ENCODE results near the gene KLHL36. TPM values are rescaled to one million over a fixed set of nuclear protein-coding genes. Genes with fewer than 3 reads are reported as not detected.

The KLHL36 gene
- polyA plus RNA-seq (ENCODE audit: insufficient read length in 3 of 3): 10 to 100 TPM; 24.0 to 26.9 (median 25.5) TPM

DNA sequence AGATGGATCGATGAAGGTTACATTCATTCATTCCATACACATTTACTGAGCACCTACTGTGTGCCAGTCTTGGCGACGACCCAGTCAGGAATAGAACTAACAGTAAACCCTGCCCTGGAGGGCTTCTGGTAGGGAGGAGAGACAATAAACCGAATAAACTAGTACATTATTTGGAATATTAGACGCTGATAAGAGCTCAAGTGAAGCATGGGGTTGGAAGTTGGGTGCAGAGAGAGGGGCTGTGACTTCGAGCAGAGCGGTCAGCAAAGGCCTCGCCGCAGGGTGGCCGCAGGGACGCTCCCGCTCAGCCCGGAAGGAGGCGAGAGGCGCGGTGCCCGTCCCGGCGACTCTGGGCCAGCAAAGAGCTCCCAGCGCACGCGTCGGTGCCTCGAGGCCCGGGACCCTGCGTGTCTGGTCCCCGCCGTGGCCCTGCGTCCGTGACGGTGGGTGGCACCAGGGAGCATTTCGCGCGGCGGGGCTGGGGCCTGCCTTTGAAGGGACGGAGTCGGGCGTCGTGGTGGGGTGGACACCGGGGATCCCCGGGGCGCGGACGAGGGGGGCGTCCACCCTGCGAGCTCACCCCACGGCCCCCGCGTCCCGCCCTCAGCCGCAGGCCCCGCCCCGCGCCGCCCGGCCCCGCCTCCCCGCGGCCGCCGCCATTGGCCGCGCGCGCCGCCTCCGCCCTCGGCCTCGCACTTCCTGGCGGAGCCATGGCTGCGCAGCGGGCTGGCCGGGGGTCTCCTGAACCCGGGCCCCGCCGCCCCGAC is at the start of gene KLHL36:
KLHL36 (plus strand) TSS at position 684 of the 767 bp plus-strand sequence. CDS start 2,357 bp downstream, outside the sequence.
- no peak for DNase-seq (ENCODE audit: low read depth in 3 of 3, low spot score in 2 of 3)

DNA sequence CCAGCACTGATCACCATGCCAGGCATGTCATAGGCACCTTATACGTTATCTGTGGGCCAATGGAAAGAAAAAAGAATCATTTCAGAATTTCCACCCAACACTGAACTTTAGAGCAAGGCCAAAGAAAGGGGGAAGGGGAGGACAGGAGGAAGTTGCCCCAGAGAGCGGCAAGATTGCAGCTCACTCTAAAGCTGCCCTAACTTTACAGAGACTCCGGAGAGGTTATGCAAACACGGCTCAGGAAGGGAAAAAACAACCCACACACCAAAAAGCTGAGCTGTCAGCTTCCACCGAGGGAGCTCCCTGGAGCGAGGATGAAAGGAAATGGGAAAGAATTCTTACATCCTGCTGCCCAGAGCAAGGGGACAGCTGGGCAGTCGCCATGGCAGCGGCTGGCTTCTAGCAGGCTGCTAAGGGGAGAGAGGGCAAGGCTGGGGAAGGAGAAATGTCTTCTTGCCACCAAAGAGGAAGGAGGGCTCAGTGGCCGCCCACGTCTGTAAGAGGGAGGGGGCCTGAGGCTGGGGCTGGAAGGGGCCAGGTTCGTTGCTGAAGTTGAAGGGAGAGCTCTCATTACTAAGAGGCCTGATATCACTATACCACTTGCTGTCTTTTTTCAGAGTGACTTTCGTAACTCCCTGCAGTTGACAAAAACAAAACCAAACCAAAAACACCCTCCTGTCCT is 48.6 kb upstream of the KLHL36 start:
- no peak for DNase-seq (ENCODE audit: low read depth in 3 of 3, low spot score in 2 of 3)

DNA sequence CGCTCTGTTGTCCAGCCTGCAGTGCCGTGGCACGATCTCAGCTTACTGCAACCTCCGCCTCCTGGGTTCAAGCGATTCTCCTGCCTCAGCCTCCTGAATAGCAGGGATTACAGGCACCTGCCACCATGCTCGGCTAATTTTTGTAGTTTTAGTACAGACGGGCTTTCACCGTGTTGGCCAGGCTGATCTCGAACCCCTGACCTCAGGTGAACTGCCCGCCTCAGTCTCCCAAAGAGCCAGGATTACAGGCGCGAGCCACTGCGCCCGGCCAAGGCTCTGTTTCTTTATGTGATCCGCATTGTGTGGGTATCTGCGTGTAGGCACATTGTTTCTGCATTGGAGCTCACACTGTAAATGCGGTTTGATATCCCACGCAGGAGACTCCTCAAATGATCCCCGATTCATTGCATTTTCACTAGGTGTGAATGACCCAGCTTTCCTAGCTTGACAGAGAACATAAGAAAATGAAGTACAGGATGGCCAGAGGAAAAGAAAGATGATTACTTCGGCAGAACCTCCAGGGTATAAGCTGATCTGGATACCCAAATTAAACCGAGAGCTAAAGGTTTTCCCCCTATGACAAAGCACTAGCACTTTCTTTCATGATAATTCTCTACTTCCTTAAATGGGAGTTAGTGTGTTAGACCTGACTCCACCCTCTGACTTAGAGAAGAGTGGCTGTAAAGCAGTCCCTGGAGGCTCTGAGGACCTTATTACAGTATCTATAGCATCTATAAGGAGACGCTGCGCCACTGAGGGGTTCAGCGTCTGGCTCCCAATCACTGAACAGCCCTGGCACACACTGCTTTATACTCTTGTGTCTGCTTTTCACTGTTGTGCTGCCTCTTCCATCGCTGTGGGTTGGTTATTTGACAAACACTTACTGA is 47.7 kb upstream of the KLHL36 start:
- DNase-seq (ENCODE audit: low read depth in 3 of 3, low spot score in 2 of 3): no peak

DNA sequence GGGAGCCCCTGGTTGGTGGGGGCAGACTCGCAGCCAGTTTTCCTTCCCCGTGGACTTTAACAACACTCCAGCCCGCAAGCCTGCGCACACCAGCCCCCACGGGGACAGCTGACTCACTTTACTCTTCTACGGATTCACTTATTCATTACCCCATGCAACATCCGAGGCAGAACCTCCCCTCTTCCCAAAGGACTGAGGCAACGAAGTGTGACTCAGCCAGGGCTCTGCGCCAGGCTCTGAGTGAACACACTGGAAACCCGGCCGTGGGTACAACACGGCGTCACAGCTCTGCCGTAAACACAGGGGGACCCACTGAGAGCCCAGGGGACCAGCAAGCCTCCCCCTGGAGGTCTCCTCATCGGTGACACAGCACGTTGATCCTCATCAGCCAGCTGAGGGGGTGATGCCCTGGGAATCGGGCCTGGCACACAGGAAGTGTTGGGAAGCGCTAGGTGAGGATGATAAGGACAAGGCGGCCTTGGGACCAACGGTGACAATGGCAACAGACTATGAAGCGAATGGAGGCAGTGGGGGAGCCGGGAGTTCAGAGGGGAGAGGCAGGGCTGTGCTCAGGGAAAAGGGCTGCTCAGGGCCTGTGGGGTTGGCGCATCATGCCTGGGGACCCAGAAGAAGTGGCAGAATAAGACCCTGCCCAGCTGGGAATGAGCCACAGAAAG is 45.0 kb upstream of the KLHL36 start:
- DNase-seq (ENCODE audit: low read depth in 3 of 3, low spot score in 2 of 3): no peak

DNA sequence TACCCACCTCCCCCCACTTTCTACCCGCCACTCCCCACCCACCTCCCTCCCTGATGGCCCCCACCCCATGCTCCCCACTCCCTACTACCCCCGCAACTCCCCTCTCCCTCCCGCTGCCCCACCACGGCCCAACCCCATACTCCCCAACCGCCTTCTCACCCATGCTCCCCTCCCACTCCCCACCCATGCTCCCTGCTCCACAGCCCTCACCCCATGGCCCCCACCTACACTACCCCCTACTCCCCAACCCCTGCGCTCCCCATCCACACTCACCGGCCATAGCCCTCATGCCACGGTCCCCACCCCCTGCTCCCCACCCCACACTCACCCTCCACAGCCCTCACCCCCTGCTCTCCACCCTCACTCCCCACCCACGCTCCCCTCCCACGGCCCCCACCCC is 44.4 kb upstream of the KLHL36 start:
- DNase-seq (ENCODE audit: low read depth in 3 of 3, low spot score in 2 of 3): no peak

DNA sequence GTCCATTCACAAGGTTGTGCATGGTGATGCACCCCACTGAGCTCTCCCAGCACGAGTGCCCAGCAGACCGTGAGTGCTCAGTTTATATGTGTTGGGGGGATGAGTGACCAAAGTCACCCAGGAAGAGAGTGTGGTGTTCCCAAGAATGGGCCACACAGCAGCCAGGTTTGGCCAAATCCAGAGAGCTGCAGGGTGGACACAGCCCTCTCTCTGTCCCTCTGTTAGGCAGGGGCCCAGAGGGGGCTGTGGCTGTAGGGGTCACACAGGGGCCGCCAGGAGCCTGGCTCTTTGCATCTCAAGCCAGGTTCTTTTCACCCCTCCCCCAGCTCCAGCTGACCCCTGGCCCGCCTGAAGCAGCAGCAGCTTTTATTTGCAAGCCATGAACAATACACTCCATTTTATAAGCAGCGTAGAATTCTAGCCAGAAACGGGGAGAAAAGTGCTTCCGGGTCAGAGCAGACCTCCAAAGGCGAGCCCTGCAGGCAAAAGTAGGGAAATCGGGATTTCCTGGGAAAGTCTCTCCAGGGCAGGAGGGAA is 43.8 kb upstream of the KLHL36 start:
- DNase-seq (ENCODE audit: low read depth in 3 of 3, low spot score in 2 of 3): no peak

DNA sequence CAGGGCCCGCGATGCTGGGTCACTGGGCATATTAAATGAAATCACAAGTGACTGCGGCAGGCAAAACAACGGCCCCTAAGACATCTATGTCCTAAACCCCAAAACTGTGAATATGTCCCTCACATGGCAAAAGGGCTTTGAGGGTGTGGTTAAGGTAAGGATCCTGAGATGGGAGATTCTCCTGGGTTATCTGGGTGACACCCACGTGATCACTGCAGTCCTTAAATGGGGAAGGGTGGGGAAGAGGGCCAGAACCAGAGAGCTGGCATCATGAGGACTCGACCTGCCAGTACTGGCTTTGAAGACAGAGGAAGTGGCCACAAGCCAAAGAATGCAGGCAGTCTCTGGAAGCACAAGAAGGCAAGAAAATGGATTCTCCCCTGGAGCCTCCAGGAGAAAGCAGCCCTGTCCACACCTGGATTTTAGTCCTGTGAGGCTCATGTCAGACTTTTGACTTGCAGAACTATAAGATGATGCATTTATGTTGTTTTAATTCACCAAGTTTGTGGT is 42.9 kb upstream of the KLHL36 start:
- no peak for DNase-seq (ENCODE audit: low read depth in 3 of 3, low spot score in 2 of 3)

DNA sequence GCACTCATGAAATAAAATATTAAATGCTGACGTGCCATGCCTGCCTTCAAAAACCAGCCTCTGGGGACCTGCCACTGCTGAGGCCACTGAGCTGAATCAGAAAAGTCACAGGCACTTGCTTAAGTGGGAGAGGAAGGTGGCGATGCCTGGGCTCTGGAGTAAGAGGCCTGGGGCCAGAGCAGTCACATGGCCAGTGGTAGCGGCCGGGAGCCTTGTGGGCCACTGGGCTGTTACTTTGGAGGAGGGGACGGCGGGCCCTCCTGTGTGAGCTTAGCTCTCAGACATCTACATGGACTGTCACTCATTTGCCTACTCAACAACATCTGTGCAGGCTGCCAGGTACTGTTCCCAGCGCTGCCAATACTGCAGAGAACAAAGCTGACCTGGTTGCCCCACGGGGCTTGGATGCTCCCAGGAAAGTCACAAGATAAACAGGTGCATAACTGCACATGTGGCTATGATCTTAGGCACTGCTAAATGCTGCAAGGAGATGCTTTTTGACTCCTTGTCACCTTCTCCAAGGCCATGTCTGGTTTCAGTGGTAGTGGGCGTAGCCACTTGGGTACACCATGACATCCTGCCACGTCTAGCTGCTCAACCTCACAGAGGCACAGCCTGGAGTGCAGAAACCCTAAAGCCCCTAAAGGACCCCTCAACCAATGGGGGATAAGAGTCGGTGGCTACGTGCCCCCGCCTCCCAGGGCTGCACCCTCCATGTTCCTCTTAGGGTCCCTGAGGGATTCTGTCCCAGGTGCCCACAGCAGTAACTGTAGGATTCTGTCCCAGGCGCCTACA is 42.0 kb upstream of the KLHL36 start:
- no peak for DNase-seq (ENCODE audit: low read depth in 3 of 3, low spot score in 2 of 3)

DNA sequence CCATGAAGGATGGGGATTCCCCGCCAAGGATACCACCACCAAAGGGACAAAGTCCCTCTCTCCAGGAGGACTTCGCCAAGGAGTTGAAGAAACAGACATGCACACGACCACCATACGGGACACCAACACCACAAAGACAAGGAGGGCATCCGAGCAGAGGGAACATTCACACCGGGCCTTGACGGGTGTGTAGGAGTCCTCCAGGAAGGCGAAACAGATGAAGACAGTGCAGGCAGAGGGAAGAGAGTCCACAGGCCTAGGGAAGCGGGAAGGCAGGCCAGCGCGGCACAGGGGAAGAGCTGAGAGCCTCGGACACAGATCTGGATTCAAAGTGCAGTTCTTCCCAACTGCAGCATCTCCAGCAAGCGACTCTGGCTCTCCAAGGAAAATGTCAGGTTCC is 41.2 kb upstream of the KLHL36 start:
- DNase-seq (ENCODE audit: low read depth in 3 of 3, low spot score in 2 of 3): no peak

DNA sequence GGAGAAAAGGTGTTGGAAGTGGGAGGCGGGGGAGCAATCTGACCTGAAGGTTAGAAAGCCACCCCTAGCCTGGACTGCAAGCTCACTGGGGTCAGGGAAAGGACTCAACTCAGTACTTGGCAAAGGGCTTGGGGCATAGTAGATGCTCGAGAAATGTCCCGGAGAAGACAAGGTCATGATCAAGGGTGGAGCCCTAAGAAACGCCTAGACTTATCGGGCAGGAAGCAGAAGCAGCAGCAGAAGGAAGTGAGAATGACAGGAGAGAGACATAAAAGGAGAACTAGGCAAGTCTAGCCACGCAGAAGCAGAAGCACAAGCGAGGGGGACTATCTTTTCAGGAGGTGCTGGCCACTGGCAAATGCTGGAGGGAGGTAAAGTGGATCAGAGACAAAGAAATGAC is 40.6 kb upstream of the KLHL36 start:
- DNase-seq (ENCODE audit: low read depth in 3 of 3, low spot score in 2 of 3): no peak

DNA sequence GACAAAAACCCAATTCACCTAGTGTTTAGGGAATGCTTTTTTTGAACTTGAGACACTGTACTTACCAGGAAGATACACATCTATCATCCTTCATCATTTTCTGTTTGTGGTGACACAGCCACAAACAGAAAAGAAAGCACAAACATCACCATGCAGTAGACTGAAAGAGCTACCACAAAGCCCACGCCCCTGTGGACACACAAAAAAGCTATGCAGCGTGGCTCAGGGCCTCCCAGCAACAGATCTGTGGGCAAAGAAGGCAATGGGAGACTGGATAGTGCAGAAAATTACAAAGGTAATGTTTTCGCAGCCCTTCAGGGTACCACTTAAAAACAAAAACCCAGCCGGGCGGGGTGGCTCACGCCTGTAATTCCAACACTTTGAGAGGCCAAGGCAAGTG is 40.0 kb upstream of the KLHL36 start:
- DNase-seq (ENCODE audit: low read depth in 3 of 3, low spot score in 2 of 3): no peak

DNA sequence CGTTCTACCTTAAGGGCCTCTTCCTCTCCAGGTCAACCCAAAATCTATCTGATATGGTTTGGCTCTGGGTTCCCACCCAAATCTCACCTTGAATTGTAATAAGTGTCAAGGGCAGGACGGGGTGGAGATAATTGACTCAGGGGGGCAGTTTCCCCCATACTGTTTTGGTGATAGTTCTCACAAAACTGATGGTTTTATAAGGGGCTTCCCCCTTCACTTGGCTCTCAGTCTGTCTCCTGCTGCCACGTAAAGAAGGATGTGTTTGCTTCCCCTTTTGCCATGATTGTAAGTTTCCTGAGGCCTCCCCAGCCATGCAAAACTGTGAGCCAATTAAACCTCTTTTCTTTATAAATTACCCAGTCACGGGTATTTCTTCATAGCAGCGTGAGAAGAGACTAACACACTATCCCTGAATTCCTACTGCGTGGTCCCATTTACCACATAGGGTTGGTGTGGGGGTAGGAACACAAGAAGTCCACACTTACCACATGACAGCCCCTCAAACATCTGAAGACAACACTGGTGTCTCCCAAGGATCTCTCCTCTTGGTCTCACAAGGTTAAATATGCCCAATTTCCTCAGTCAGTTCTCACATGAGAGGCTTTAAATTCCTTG is 38.6 kb upstream of the KLHL36 start:
- DNase-seq (ENCODE audit: low read depth in 3 of 3, low spot score in 2 of 3): no peak

DNA sequence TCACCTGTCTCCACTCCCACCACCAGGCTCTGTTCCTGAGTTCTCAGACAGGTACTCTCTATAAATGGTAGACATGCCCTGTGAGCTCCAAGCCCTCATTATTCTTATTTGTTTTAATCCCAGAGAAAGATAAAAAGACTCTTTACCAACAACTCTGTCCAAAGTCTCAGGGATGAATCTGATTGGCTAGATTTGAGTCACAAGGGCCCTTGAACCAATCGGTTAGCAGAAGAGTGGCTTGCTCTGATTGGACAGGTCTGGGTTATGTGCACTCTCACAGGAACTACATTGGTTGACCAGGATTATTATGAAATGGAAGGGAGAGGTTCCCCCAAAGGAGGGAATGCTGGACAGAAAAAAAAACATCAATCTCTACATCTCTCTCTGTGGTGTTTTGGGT is 37.9 kb upstream of the KLHL36 start:
- DNase-seq (ENCODE audit: low read depth in 3 of 3, low spot score in 2 of 3): no peak

DNA sequence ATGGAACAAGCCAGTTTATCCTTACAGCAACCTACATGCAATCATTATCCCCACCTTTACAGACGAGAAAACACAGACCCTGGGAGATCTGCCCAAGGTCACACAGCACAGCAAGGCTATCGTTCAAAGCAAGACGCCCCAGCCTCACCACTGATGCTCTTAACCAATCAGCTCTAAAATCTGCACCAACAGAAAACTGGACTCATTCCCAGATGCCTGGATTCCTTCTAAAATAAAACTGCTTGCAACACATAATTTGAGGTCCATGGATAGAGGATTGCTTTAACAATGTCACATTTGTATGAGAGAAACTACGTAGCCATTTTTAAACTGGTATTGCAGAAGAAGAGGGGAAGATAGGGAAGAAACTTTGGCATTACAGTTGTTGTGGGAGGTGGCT is 37.3 kb upstream of the KLHL36 start:
- no peak for DNase-seq (ENCODE audit: low read depth in 3 of 3, low spot score in 2 of 3)

DNA sequence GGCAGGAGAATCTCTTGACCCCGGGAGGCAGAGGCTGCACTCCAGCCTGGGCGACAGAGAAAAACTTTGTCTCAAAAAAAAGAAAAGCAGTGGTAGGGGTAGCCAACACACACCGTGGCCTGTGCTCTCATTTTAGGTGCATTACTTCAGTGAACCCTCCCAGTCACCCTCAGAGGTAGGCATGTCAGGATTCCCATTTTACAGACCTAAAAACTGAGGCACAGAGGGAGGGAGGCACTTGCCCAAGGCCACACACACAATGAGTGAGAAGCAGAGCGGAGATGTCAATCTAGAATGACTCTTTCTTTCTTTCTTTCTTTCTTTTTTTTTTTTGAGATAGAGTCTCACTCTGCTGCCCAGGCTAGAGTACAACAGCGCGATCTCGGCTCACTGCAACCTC is 35.6 kb upstream of the KLHL36 start:
- no peak for DNase-seq (ENCODE audit: low read depth in 3 of 3, low spot score in 2 of 3)

DNA sequence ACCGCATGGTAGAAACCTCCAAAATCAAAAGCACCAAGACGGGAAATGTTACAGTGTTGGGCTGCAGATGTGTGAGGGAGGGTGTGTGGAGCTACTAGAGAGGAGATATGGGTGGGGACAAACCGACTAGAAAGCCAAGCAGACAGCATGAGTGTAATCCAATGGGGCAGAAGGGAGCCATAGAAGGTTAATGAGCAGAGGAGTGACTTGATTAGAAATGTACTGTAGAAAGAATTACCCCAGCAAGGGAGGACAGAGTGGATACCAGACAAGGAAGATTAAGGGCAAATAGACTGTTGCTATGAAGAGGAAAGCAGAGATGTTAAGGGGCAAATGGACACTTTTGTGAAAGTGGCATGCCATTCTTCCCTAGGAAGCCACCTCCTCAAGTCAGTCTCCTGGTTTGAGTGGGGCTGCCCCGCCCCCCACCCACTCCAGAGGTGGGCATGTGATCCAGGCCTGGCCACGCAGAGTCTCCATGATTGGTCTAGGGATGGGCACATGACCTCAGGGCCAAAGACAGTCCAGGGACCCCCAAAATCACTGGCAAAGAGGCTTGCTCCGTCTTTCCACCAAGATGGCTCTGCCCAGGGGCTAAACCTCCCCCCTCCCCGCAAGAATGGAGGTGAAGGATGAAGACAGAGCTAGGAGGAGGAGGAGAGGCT is 34.8 kb upstream of the KLHL36 start:
- no peak for DNase-seq (ENCODE audit: low read depth in 3 of 3, low spot score in 2 of 3)

DNA sequence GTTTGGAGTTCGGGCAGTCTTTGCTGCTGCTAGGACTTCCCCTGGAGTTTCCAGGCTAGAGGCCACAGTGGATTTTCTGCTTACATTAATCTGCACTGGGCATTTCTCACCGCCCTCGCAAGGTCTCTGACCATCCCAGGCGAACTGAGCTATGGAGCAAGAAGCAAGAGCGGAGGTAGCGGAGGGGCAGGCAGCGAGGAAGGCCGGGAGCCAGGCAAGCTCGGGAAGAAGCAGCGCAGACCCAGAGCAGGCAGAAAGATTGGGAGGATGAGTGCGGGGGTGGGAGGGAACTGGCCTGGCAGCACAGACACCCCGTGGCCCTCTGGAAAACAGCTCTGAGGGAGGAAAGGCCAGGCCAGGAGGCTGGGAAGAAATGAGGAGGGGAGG is 34.2 kb upstream of the KLHL36 start:
- no peak for DNase-seq (ENCODE audit: low read depth in 3 of 3, low spot score in 2 of 3)

DNA sequence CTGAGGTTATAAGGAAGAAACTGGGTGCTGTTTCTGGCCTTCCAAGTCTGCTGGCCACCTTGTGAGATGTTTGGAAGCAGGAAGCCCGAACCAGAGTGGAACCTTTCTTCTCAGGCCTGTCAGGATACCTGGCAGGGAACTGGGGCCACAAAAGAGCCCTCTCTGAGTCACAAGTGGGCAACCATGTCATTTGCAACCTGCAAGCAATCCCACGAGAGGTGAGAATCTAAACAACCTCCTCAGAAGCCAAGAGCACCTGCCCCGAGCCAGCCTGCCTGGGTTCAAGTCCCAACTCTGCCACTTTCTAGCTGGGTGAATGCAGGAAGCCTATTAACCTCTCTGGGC is 33.7 kb upstream of the KLHL36 start:
- no peak for DNase-seq (ENCODE audit: low read depth in 3 of 3, low spot score in 2 of 3)
